HepG2 (cell line): ENCODE results near the gene ARID3C.

Experiments
- EZH2 ChIP-seq: conservative IDR thresholded peaks from 2 replicates; pipeline ENCODE4 v1.6.1; 2012; ENCODE audit warnings: mild to moderate bottlenecking, low read depth, low read length, moderate library complexity
- HDAC1 ChIP-seq: sonication (generic); formaldehyde crosslinking; IDR thresholded peaks from 2 replicates; pipeline ENCODE4 v1.5.1; 2020; ENCODE audit warnings: mild to moderate bottlenecking, missing genetic modification reagents
- IRF2 ChIP-seq: IDR thresholded peaks from 2 replicates; pipeline ENCODE4 v1.6.1; 2018; ENCODE audit warnings: missing genetic modification reagents, missing compliant biosample characterization
- MYNN ChIP-seq: sonication (generic); formaldehyde crosslinking; IDR thresholded peaks from 2 replicates; pipeline ENCODE4 v1.4.0; 2020; ENCODE audit warnings: mild to moderate bottlenecking, low read depth, missing genetic modification reagents
- POLR2A ChIP-seq, 2 experiments: IDR thresholded peaks; 2 replicates each; pipeline ENCODE4 v1.6.1; 2011; ENCODE audit warnings: low read depth in 2 of 2, low read length in 2 of 2, mild to moderate bottlenecking in 1 of 2, moderate library complexity in 1 of 2; ENCODE audit not compliant: insufficient read depth in 1 of 2
- PRPF4 ChIP-seq: fragments of 200-400 bp; formaldehyde crosslinking; IDR thresholded peaks from 2 replicates; pipeline ENCODE4 v1.6.1; 2016; ENCODE audit warnings: low read length, low read depth; ENCODE audit not compliant: poor library complexity, severe bottlenecking
- ZMAT3 ChIP-seq: sonication (generic); formaldehyde crosslinking; conservative IDR thresholded peaks from 2 replicates; pipeline ENCODE4 v1.7.0; 2021; ENCODE audit warnings: missing genetic modification reagents
- TF ChIP-seq, protein P1 (sequence below): sonication (generic); formaldehyde crosslinking; IDR thresholded peaks from 2 replicates; pipeline ENCODE4 v1.5.0; 2020; ENCODE audit warnings: mild to moderate bottlenecking, missing genetic modification reagents, moderate library complexity

DNA sequence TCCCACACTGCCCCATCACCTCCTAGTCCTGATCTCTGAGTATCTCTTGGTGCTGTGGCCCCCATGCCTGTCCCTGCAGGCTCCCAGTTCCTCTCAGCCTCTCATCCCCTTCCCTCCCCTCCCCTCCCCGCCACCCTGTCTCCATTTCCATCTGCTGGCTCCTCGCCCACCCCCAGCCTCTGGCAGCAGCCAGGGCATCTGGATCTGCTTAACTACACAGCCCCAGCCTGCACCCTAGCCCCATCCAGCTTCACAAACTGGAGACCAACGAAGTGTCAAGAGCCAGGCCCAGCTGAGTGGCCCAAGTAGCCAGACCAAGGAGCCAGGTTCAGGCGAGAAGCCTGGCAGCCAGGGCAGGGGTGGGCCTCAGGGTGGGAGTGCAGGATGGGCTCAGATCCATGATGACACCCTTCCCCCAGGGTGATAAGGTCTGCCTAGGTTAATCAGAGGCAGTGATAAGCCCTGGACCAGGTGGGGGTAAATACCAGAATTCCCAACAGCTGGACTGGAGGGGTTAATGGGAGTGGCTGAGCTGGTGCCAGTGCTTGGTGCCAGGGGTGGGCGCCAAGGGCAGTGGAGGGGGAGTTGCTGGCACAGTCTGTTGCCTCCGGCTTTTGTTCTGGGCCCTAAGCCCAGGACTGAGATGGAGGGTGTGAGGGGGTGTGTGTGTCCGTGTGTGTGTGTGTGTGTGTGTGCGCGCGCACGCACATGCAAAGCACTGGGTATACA, 25.6 kb upstream of the ARID3C start:
- TF ChIP-seq POLR2A (IDR thresholded peaks at IDR 0.05; ENCODE audit: insufficient read depth in 1 of 2, low read depth in 2 of 2, low read length in 2 of 2) (no peak), HDAC1 (CRISPR knock-in tag) (no peak), IRF2 (CRISPR knock-in tag) (no peak), EZH2 (no peak), PRPF4 (no peak), MYNN (CRISPR knock-in tag) (no peak), ZMAT3 (CRISPR knock-in tag) (no peak)
- TF ChIP-seq, protein P1, sequence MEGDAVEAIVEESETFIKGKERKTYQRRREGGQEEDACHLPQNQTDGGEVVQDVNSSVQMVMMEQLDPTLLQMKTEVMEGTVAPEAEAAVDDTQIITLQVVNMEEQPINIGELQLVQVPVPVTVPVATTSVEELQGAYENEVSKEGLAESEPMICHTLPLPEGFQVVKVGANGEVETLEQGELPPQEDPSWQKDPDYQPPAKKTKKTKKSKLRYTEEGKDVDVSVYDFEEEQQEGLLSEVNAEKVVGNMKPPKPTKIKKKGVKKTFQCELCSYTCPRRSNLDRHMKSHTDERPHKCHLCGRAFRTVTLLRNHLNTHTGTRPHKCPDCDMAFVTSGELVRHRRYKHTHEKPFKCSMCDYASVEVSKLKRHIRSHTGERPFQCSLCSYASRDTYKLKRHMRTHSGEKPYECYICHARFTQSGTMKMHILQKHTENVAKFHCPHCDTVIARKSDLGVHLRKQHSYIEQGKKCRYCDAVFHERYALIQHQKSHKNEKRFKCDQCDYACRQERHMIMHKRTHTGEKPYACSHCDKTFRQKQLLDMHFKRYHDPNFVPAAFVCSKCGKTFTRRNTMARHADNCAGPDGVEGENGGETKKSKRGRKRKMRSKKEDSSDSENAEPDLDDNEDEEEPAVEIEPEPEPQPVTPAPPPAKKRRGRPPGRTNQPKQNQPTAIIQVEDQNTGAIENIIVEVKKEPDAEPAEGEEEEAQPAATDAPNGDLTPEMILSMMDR (CRISPR knock-in tag) = no peak
